A673 (cell line): Measurements from ENCODE around the gene PRUNE2. TPM values are rescaled to one million over a fixed set of nuclear protein-coding genes. Genes with fewer than 3 reads are reported as not detected.

Source experiments
- BruUV-seq: library from RNA; stranded (reverse); fragments of 400-500 nt; replicated peaks from 2 replicates; lab custom pipeline; 2021; lab: Mats Ljungman, UMichigan
- CTCF ChIA-PET: fragments of 300-600 bp; sonication (Branson Sonifier 250); formaldehyde crosslinking; loops from one replicate; lab custom pipeline; 2022; ENCODE audit warnings: antibody characterized with exemption; lab: Charles Lee
- POLR2A ChIA-PET: fragments of 300-600 bp; sonication (Branson Sonifier 250); formaldehyde crosslinking; loops from one replicate; lab custom pipeline; 2022; ENCODE audit warnings: antibody characterized with exemption; ENCODE audit not compliant: low non-redundant PET; lab: Charles Lee
- DNase-seq: peaks from one replicate; pipeline ENCODE4 v3.0.0-alpha.2; 2015; ENCODE audit warnings: low spot score
- H3K27ac ChIP-seq: fragments of 200-600 bp; sonication (generic); 2 replicates; pipeline ENCODE4 v1.5.1; 2016; ENCODE audit warnings: mixed run types, low read depth, mild to moderate bottlenecking, mixed read lengths, antibody characterized with exemption, low read length; ENCODE audit not compliant: poor library complexity, severe bottlenecking
- H3K27me3 ChIP-seq: fragments of 200-600 bp; sonication (generic); replicated peaks from 2 replicates; pipeline ENCODE4 v1.6.1; 2017; ENCODE audit warnings: mixed run types, low read depth, mild to moderate bottlenecking, mixed read lengths, antibody characterized with exemption, low read length; ENCODE audit not compliant: insufficient read depth, poor library complexity
- H3K36me3 ChIP-seq: fragments of 200-600 bp; sonication (generic); 2 replicates; pipeline ENCODE4 v1.6.1; 2016; ENCODE audit warnings: mixed run types, mild to moderate bottlenecking, mixed read lengths, antibody characterized with exemption, low read length; ENCODE audit not compliant: insufficient read depth, poor library complexity, severe bottlenecking
- H3K4me1 ChIP-seq: fragments of 200-600 bp; sonication (generic); 2 replicates; pipeline ENCODE4 v1.6.1; 2017; ENCODE audit warnings: mixed run types, mild to moderate bottlenecking, mixed read lengths, antibody characterized with exemption, low read length; ENCODE audit not compliant: insufficient read depth, poor library complexity, severe bottlenecking
- H3K4me3 ChIP-seq: fragments of 200-600 bp; sonication (generic); 2 replicates; pipeline ENCODE4 v1.5.1; 2016; ENCODE audit warnings: low read depth, mixed run types, mild to moderate bottlenecking, mixed read lengths, low read length; ENCODE audit not compliant: poor library complexity, severe bottlenecking
- H3K9me3 ChIP-seq: fragments of 200-600 bp; sonication (generic); 2 replicates; pipeline ENCODE4 v1.6.1; 2016; ENCODE audit warnings: mixed run types, low read depth, mild to moderate bottlenecking, mixed read lengths, antibody characterized with exemption, low read length; ENCODE audit not compliant: poor library complexity, severe bottlenecking
- CTCF ChIP-seq: fragments of 300-800, 200-600 bp; sonication (generic); conservative IDR thresholded peaks from 2 replicates; pipeline ENCODE4 v1.5.1; 2017; ENCODE audit warnings: low read depth, mild to moderate bottlenecking, antibody characterized with exemption, low read length, moderate library complexity, mixed read lengths
- EZH2 ChIP-seq: fragments of 200-600 bp; sonication (generic); IDR thresholded peaks from 2 replicates; pipeline ENCODE4 v1.6.1; 2017; ENCODE audit warnings: borderline replicate concordance, low read depth, mild to moderate bottlenecking, mixed read lengths, antibody characterized with exemption, low read length; ENCODE audit not compliant: poor library complexity, severe bottlenecking
- intact Hi-C: fragments of 100-400 bp; cut with micrococcal nuclease; formaldehyde crosslinking; loops from one replicate; pipeline ENCODE4 v1.10.0; 2022; ENCODE audit not compliant: unreplicated experiment
- total RNA-seq: library from RNA; stranded (reverse); gene quantifications from 2 replicates; pipeline ENCODE4 v1.2.3, GENCODE V29; 2021

The PRUNE2 gene
- total RNA-seq, 1 experiment from 2014 or later: not detected

- intact Hi-C loops: no loop called here
- no TSS peak for BruUV-seq
- H3K36me3 ChIP-seq: no peaks in the 10 kb centered on the region
- H3K9me3 ChIP-seq: no peaks in the 10 kb centered on the region
- no peak overlapping the region for H3K27ac ChIP-seq
- no peaks in the 10 kb centered on the region for H3K4me1 ChIP-seq
- no peak for DNase-seq
- ChIA-PET CTCF (no interaction called here), POLR2A (no interaction called here)
- TF ChIP-seq EZH2: no peak
- no peak for TF ChIP-seq CTCF
- peaks cover 70% of the 10 kb centered on the region for H3K27me3 ChIP-seq
- no peak overlapping the region for H3K4me3 ChIP-seq
Measured at GRCh38 chr9:76692458-76693129, 213.3 kb downstream of the PRUNE2 start.

GRCh38 chr9:76691517-76692313, 214.2 kb downstream of the PRUNE2 start:
- Histone ChIP-seq H3K4me3 (no peak overlapping the region), H3K27me3 (peaks cover 69% of the 10 kb centered on the region), H3K27ac (no peak overlapping the region), H3K36me3 (no peaks in the 10 kb centered on the region), H3K9me3 (no peaks in the 10 kb centered on the region), H3K4me1 (no peaks in the 10 kb centered on the region)
- CTCF ChIA-PET: no interaction called here
- no peak for DNase-seq
- BruUV-seq: no TSS peak
- intact Hi-C loops: no loop called here
- POLR2A ChIA-PET: no interaction called here
- TF ChIP-seq EZH2: no peak
- no peak for TF ChIP-seq CTCF

- Histone ChIP-seq H3K27ac (no peak overlapping the region), H3K9me3 (no peaks in the 10 kb centered on the region), H3K27me3 (peaks cover 64% of the 10 kb centered on the region), H3K4me3 (no peak overlapping the region), H3K36me3 (no peaks in the 10 kb centered on the region), H3K4me1 (no peaks in the 10 kb centered on the region)
- BruUV-seq: no TSS peak
- no peak for DNase-seq
- CTCF ChIA-PET: no interaction called here
- intact Hi-C loops: no loop called here
- TF ChIP-seq EZH2 (no peak), CTCF (no peak)
- POLR2A ChIA-PET: no interaction called here
Measured at GRCh38 chr9:76690973-76691370, 214.9 kb downstream of the PRUNE2 start.
